K562 (cell line): ENCODE results near the gene IER3IP1. TPM values are rescaled to one million over a fixed set of nuclear protein-coding genes. Genes with fewer than 3 reads are reported as not detected.

Experiments used
- ARID1B ChIP-seq: fragments of 450-650 bp; IDR thresholded peaks from 2 replicates; pipeline ENCODE4 v1.6.1; 2016; ENCODE audit warnings: antibody characterized with exemption, mild to moderate bottlenecking, inconsistent platforms
- CBFA2T2 ChIP-seq: fragments of 450-650 bp; conservative IDR thresholded peaks from 2 replicates; pipeline ENCODE4 v1.6.1; 2017; ENCODE audit warnings: mild to moderate bottlenecking
- CBFA2T3 ChIP-seq: fragments of 450-650 bp; IDR thresholded peaks from 2 replicates; pipeline ENCODE4 v1.6.1; 2017
- CBX5 ChIP-seq: IDR thresholded peaks from 2 replicates; pipeline ENCODE4 v1.6.1; 2014; ENCODE audit warnings: low read depth, borderline replicate concordance
- DPF2 ChIP-seq: fragments of 450-650 bp; IDR thresholded peaks from 2 replicates; pipeline ENCODE4 v1.6.1; 2016
- KAT8 ChIP-seq: fragments of 450-650 bp; IDR thresholded peaks from 2 replicates; pipeline ENCODE4 v1.6.1; 2016; ENCODE audit warnings: low read depth, mild to moderate bottlenecking
- KDM2B ChIP-seq: fragments of 250-450 bp; sonication (Bioruptor Pico); IDR thresholded peaks from 2 replicates; pipeline ENCODE4 v1.8.0; 2021; ENCODE audit warnings: mild to moderate bottlenecking, moderate library complexity
- KLF10 ChIP-seq: fragments of 250-450 bp; sonication (Bioruptor Pico); IDR thresholded peaks from 2 replicates; pipeline ENCODE4 v1.6.1; 2021; ENCODE audit warnings: matching md5 sums
- MCM5 ChIP-seq: fragments of 450-650 bp; IDR thresholded peaks from 2 replicates; pipeline ENCODE4 v1.6.1; 2016; ENCODE audit warnings: low read depth
- MTA2 ChIP-seq: fragments of 450-650 bp; IDR thresholded peaks from 2 replicates; pipeline ENCODE4 v1.6.1; 2016; ENCODE audit warnings: low read depth
- MYBL2 ChIP-seq, 2 experiments: fragments of 450-650 bp in 1 of 2; sonication (generic) in 1 of 2; formaldehyde crosslinking in 1 of 2; IDR thresholded peaks; 2 replicates each; pipeline versions ENCODE4 v1.6.1 to v1.8.1; 2017 to 2022; ENCODE audit warnings: borderline replicate concordance in 1 of 2, inconsistent platforms in 1 of 2, low read depth in 1 of 2, mild to moderate bottlenecking in 1 of 2, missing genetic modification reagents in 1 of 2, moderate library complexity in 1 of 2
- NCOA4 ChIP-seq: fragments of 450-650 bp; IDR thresholded peaks from 2 replicates; pipeline ENCODE4 v1.6.1; 2018; ENCODE audit warnings: mild to moderate bottlenecking; ENCODE audit not compliant: partially characterized antibody
- NCOR1 ChIP-seq: fragments of 450-650 bp; IDR thresholded peaks from 2 replicates; pipeline ENCODE4 v1.6.1; 2016; ENCODE audit warnings: mild to moderate bottlenecking, moderate library complexity
- PCBP1 ChIP-seq: fragments of 200-400 bp; formaldehyde crosslinking; IDR thresholded peaks from 2 replicates; pipeline ENCODE4 v1.6.1; 2018; ENCODE audit warnings: mild to moderate bottlenecking, low read depth, low read length; ENCODE audit not compliant: poor library complexity, severe bottlenecking
- PHTF2 ChIP-seq: fragments of 250-450 bp; sonication (Bioruptor Pico); IDR thresholded peaks from 2 replicates; pipeline ENCODE4 v1.5.0; 2021; ENCODE audit warnings: mild to moderate bottlenecking
- PTBP1 ChIP-seq: fragments of 200-400 bp; formaldehyde crosslinking; IDR thresholded peaks from 2 replicates; pipeline ENCODE4 v1.6.1; 2017; ENCODE audit warnings: low read depth, low read length
- PURB ChIP-seq: sonication (generic); formaldehyde crosslinking; IDR thresholded peaks from 2 replicates; pipeline ENCODE4 v1.9.0; 2021; ENCODE audit warnings: low read depth, mild to moderate bottlenecking, missing genetic modification reagents
- RCOR1 ChIP-seq, 2 experiments: IDR thresholded peaks; 2 replicates each; pipeline ENCODE4 v1.6.1; 2012; ENCODE audit warnings: low read depth in 2 of 2, low read length in 2 of 2, borderline replicate concordance in 1 of 2, improper control_type of control experiment in 1 of 2
- SUPT5H ChIP-seq: fragments of 450-650 bp; IDR thresholded peaks from 2 replicates; pipeline ENCODE4 v1.6.1; 2016
- TAF1 ChIP-seq: IDR thresholded peaks from 2 replicates; pipeline ENCODE4 v1.6.1; 2011; ENCODE audit warnings: mild to moderate bottlenecking, low read length, moderate library complexity; ENCODE audit not compliant: insufficient read depth, control insufficient read depth, severe bottlenecking; ENCODE audit errors: extremely low read depth
- TCF3 ChIP-seq: sonication (generic); formaldehyde crosslinking; IDR thresholded peaks from 2 replicates; pipeline ENCODE4 v1.4.0; 2020; ENCODE audit warnings: mild to moderate bottlenecking, missing genetic modification reagents
- TOE1 ChIP-seq, 2 experiments: fragments of 450-650 bp in 1 of 2; sonication (generic) in 1 of 2; formaldehyde crosslinking in 1 of 2; IDR thresholded peaks; 2 replicates each; pipeline versions ENCODE4 v1.7.1 to v1.8.0; 2016 to 2022; ENCODE audit warnings: borderline replicate concordance in 2 of 2, mild to moderate bottlenecking in 2 of 2, antibody characterized with exemption in 1 of 2, inconsistent platforms in 1 of 2, low read depth in 1 of 2, missing genetic modification reagents in 1 of 2, moderate library complexity in 1 of 2
- TRIM24 ChIP-seq, 2 experiments: fragments of 450-650 bp; IDR thresholded peaks; 2 replicates each; pipeline ENCODE4 v1.6.1; 2016
- ZBED1 ChIP-seq: IDR thresholded peaks from 2 replicates; pipeline ENCODE4 v1.6.1; 2014
- ZKSCAN3 ChIP-seq: fragments of 250-450 bp; sonication (Bioruptor Pico); IDR thresholded peaks from 2 replicates; pipeline ENCODE4 v1.4.0; 2020
- ZNF143 ChIP-seq: sonication (generic); formaldehyde crosslinking; IDR thresholded peaks from 2 replicates; pipeline ENCODE4 v1.9.0; 2022; ENCODE audit warnings: mild to moderate bottlenecking, missing genetic modification reagents
- ZNF212 ChIP-seq: fragments of 450-650 bp; formaldehyde crosslinking; IDR thresholded peaks from 2 replicates; pipeline ENCODE4 v1.4.0; 2020; ENCODE audit warnings: mild to moderate bottlenecking
- ZNF354B ChIP-seq: fragments of 250-450 bp; sonication (Bioruptor Pico); IDR thresholded peaks from 2 replicates; pipeline ENCODE4 v1.4.0; 2020
- ZNF696 ChIP-seq: fragments of 250-450 bp; sonication (Bioruptor Pico); conservative IDR thresholded peaks from 2 replicates; pipeline ENCODE4 v1.4.0; 2020; ENCODE audit warnings: mild to moderate bottlenecking, moderate library complexity
- polyA plus RNA-seq, 8 experiments: library from polyadenylated mRNA; depleted of rRNA in 4 of 8; stranded (reverse) in 5 of 8; unstranded in 3 of 8; fragments of >200 nt; fragmentation: Nextera tagmentation in 2 of 8; fragmentation: Illumina TruSeq in 1 of 8; extraction: Ambion mirVana in 2 of 8; extraction: Trizol in 1 of 8; gene quantifications; 2 replicates each; pipeline versions ENCODE4 v1.2.1 to v1.2.3, GENCODE V29; 2011 to 2014; ENCODE audit warnings: inconsistent platforms in 1 of 8, missing spikeins in 1 of 8
- total RNA-seq, 7 experiments: library from RNA; depleted of rRNA in 6 of 7; stranded (reverse); fragments of >200 nt in 6 of 7; fragmentation: Illumina TruSeq in 2 of 7; extraction: Trizol in 2 of 7; gene quantifications; 2 replicates each; pipeline versions ENCODE4 v1.2.1 to v1.2.3, GENCODE V29; 2011 to 2021; ENCODE audit warnings: low replicate concordance in 1 of 7
- TF ChIP-seq, protein P1 (sequence below): fragments of 450-650 bp; IDR thresholded peaks from 2 replicates; pipeline ENCODE4 v1.6.1; 2016; ENCODE audit warnings: low read depth, mild to moderate bottlenecking, moderate library complexity
- TF ChIP-seq, protein P2 (sequence below): fragments of 200-800 bp; sonication (Bioruptor generic); IDR thresholded peaks from 2 replicates; pipeline ENCODE4 v1.6.1; 2017; ENCODE audit warnings: missing genetic modification characterization, missing compliant biosample characterization

IER3IP1 gene
- total and polyA plus RNA-seq, 9 of the 15 experiments (the other 6 are each of a cell fraction or from before 2014, with no cell fraction given), result 9.0 to 38.2 (median 19.9) TPM

DNA sequence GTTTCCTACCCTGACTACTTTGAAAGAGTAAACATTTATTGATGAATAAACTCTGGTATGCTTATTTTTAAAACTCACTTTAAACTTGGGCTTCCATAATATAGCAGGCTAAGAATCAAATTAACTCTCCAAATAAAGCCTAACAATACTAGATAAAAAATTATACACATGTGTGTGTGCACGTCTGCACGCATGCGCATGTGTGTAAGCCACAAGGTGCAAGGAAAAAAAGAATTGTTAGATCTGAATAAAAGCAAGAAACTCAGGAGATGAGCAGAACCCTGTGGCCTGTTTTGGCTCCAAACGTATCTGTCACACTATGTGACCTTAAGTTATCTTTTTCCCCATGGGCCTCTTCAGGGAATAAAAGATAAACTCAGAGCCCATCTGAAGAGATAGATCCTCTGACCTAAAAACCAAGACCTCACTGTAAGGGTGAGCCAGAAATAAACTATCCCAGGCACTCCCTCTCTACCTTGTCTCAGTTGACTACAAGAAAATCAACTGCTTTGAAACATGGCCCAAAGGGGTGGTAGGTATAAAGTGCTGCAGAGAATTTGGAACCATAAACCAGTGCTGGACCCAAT is 32.2 kb downstream of the IER3IP1 start (continued):
- TF ChIP-seq KDM2B (CRISPR knock-in tag) (no peak), ZBED1 (no peak), KLF10 (CRISPR knock-in tag) (no peak), ARID1B (peak; percentile 46; the same call in 1 of the 2 replicates), TOE1 (IDR thresholded peaks at IDR 0.05; ENCODE audit: borderline replicate concordance) (no peak), TOE1 (CRISPR knock-in tag; IDR thresholded peaks at IDR 0.05; ENCODE audit: borderline replicate concordance, low read depth) (no peak), ZKSCAN3 (CRISPR knock-in tag) (no peak), TAF1 (no peak), CBFA2T3 (peak; percentile 72), SUPT5H (no peak), PTBP1 (no peak), MYBL2 (IDR thresholded peaks at IDR 0.05; ENCODE audit: low read depth) (no peak), MYBL2 (CRISPR knock-in tag; IDR thresholded peaks at IDR 0.05; ENCODE audit: borderline replicate concordance) (no peak), DPF2 (0 out of 2 replicates have a peak, but pooled peaks have one; percentile 27), PCBP1 (no peak), NCOR1 (peak; percentile 48; the same call in 1 of the 2 replicates), MCM5 (no peak), ZNF354B (CRISPR knock-in tag) (no peak), CBX5 (no peak), TCF3 (CRISPR knock-in tag) (peak; percentile 56), ZNF696 (CRISPR knock-in tag) (no peak), MTA2 (peak; percentile 17; the same call in 1 of the 2 replicates), PURB (no peak), KAT8 (no peak), NCOA4 (no peak), RCOR1 (IDR thresholded peaks at IDR 0.05; ENCODE audit: borderline replicate concordance in 1 of 2, low read depth in 2 of 2, low read length in 2 of 2) (0 out of 4 replicates have a peak, but pooled peaks of 1 of the 2 experiments have one; percentile 17), ZNF143 (no peak), CBFA2T2 (peak; percentile 57), ZNF212 (CRISPR knock-in tag) (no peak), TRIM24 (IDR thresholded peaks at IDR 0.05) (no peak), PHTF2 (CRISPR knock-in tag) (no peak)
- TF ChIP-seq, protein P1, sequence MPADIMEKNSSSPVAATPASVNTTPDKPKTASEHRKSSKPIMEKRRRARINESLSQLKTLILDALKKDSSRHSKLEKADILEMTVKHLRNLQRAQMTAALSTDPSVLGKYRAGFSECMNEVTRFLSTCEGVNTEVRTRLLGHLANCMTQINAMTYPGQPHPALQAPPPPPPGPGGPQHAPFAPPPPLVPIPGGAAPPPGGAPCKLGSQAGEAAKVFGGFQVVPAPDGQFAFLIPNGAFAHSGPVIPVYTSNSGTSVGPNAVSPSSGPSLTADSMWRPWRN, result no peak
- TF ChIP-seq, protein P2, sequence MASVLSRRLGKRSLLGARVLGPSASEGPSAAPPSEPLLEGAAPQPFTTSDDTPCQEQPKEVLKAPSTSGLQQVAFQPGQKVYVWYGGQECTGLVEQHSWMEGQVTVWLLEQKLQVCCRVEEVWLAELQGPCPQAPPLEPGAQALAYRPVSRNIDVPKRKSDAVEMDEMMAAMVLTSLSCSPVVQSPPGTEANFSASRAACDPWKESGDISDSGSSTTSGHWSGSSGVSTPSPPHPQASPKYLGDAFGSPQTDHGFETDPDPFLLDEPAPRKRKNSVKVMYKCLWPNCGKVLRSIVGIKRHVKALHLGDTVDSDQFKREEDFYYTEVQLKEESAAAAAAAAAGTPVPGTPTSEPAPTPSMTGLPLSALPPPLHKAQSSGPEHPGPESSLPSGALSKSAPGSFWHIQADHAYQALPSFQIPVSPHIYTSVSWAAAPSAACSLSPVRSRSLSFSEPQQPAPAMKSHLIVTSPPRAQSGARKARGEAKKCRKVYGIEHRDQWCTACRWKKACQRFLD (CRISPR knock-in tag), result no peak
